Esophagus (tissue), 2 donors: Measurements from ENCODE around the gene SPOP. TPM values are rescaled to one million over a fixed set of nuclear protein-coding genes. Genes with fewer than 3 reads are reported as not detected.

ENCODE experiments used
- H3K27ac ChIP-seq, 2 donors: one replicate each; pipeline ENCODE4 v1.5.1; 2013; ENCODE audit warnings: low read depth in 2 of 2, mild to moderate bottlenecking in 2 of 2, inconsistent platforms in 1 of 2, low read length in 1 of 2, moderate library complexity in 1 of 2
- H3K27me3 ChIP-seq, 2 donors: one replicate each; pipeline ENCODE4 v1.6.1; 2013; ENCODE audit warnings: low read length in 2 of 2, control low read depth in 1 of 2, mild to moderate bottlenecking in 1 of 2; ENCODE audit not compliant: insufficient read depth in 2 of 2, control insufficient read depth in 1 of 2
- H3K36me3 ChIP-seq, 2 donors: one replicate each; pipeline ENCODE4 v1.6.1; 2013; ENCODE audit warnings: low read length in 1 of 2; ENCODE audit not compliant: control insufficient read depth in 2 of 2, insufficient read depth in 2 of 2
- H3K4me1 ChIP-seq, 2 donors: one replicate each; pipeline ENCODE4 v1.6.1; 2013; ENCODE audit warnings: low read length in 1 of 2; ENCODE audit not compliant: control insufficient read depth in 2 of 2, insufficient read depth in 2 of 2
- H3K4me3 ChIP-seq, 2 donors: one replicate each; pipeline ENCODE4 v1.5.1; 2013; ENCODE audit warnings: low read length in 2 of 2, mild to moderate bottlenecking in 2 of 2, low read depth in 1 of 2, moderate library complexity in 1 of 2
- H3K9me3 ChIP-seq, 2 donors: one replicate each; pipeline ENCODE4 v1.6.1; 2013; ENCODE audit warnings: mild to moderate bottlenecking in 2 of 2, low read depth in 1 of 2, low read length in 1 of 2, moderate library complexity in 1 of 2; ENCODE audit not compliant: control insufficient read depth in 2 of 2, insufficient read depth in 1 of 2
- WGBS, 2 donors: extraction: QIAGEN DNeasy Blood & Tissue Kit; methylation state at CpG; one replicate each; pipeline ENCODE4 v1.1.7; 2013; 5-methylcytosine and 5-hydroxymethylcytosine counted together
- polyA plus RNA-seq, 2 donors: library from polyadenylated mRNA; stranded (reverse); fragments of 200-250 nt; gene quantifications; one replicate each; pipeline ENCODE4 v1.2.3, GENCODE V29; 2013
- donor health status: healthy with polysubstance abuse.
- donor health status: Bipolar disorder and iron deficiency.

The SPOP gene
- polyA plus RNA-seq, 2 donors: 15.1 to 22.6 TPM

GRCh38 chr17:49637739-49638138, 40.2 kb downstream of the SPOP start:
- Histone ChIP-seq H3K4me1 (no peaks in the 10 kb centered on the region), H3K36me3 (peaks cover 0 to 2% of the 10 kb centered on the region in 2 donors), H3K4me3 (no peak overlapping the region), H3K27ac (no peak overlapping the region), H3K27me3 (no peaks in the 10 kb centered on the region), H3K9me3 (no peaks in the 10 kb centered on the region)
- 84 to 88% methylated on average over 1 of the region's 1 CpG for WGBS, 2 donors

DNA sequence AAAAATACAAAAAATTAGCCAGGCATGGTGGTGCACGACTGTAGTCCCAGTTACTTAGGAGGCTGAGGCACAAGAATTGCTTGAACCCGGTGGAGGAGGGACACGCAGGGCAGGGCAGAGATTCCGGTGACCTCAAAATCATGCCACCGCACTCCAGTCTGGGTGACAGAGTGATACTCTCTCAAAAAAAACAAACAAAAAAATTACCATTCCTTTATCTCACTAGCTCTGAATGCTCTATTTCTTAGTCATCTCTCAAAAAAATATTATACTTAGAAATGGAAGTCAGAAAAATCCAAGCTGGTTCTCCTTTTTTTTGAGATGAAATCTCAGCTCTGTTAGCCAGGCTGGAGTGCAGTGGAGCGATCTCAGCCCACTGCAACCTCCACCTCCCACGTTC, 40.8 kb downstream of the SPOP start:
- Histone ChIP-seq H3K4me3 (no peak overlapping the region), H3K9me3 (no peaks in the 10 kb centered on the region), H3K27me3 (no peaks in the 10 kb centered on the region), H3K36me3 (peaks cover 0 to 2% of the 10 kb centered on the region in 2 donors), H3K27ac (no peak overlapping the region), H3K4me1 (no peaks in the 10 kb centered on the region)
- 82 to 87% methylated on average over 7 of the region's 7 CpGs for WGBS, 2 donors

- H3K4me1 ChIP-seq: no peaks in the 10 kb centered on the region
- WGBS, 2 donors: 25 to 41% methylated on average over 1 of the region's 1 CpG
- H3K36me3 ChIP-seq: peaks cover 0 to 2% of the 10 kb centered on the region in 2 donors
- H3K4me3 ChIP-seq: no peak overlapping the region
- H3K27ac ChIP-seq: no peak overlapping the region
- H3K27me3 ChIP-seq: no peaks in the 10 kb centered on the region
- no peaks in the 10 kb centered on the region for H3K9me3 ChIP-seq
These were observed 42.8 kb downstream of the SPOP start for GRCh38 chr17:49635121-49635520.

- Histone ChIP-seq H3K9me3 (no peaks in the 10 kb centered on the region), H3K4me1 (no peaks in the 10 kb centered on the region), H3K36me3 (peaks cover 0 to 2% of the 10 kb centered on the region in 2 donors), H3K4me3 (no peak overlapping the region), H3K27me3 (no peaks in the 10 kb centered on the region), H3K27ac (no peak overlapping the region)
- 66 to 76% methylated on average over 1 of the region's 1 CpG for WGBS, 2 donors
These were observed 43.4 kb downstream of the SPOP start for GRCh38 chr17:49634485-49634860.

GRCh38 chr17:49633762-49634484, 44.0 kb downstream of the SPOP start:
- no peaks in the 10 kb centered on the region for H3K4me1 ChIP-seq

DNA sequence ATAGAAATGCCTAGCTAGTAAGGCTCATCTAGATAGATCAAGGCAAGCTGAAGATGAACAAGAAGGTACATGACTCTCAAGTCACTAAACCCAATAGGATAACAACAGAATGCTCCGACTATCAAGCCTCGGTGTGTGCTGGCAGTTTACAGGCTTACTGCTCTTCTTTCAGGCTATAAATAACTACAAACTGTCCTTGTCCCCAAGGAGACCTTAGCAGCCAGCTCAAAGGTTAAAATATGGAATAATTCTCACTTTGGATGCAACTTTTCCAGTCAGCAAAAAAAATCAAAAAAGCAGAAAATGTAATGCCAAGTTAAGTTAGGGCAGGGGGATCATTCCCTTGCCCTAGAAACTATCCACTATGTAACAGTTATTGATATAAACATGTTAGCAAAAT, 44.6 kb downstream of the SPOP start:
- no peaks in the 10 kb centered on the region for H3K4me1 ChIP-seq
- H3K27me3 ChIP-seq: no peaks in the 10 kb centered on the region
- peaks cover 0 to 2% of the 10 kb centered on the region in 2 donors for H3K36me3 ChIP-seq
- WGBS, 2 donors: 37 to 62% methylated on average over 2 of the region's 2 CpGs
- H3K9me3 ChIP-seq: no peaks in the 10 kb centered on the region
- H3K27ac ChIP-seq: no peak overlapping the region
- no peak overlapping the region for H3K4me3 ChIP-seq

More at GRCh38 chr17:49633762-49634484, 44.0 kb downstream of the SPOP start:
- WGBS, 2 donors: 70 to 71% methylated on average over 4 of the region's 4 CpGs
- H3K36me3 ChIP-seq: peaks cover 0 to 2% of the 10 kb centered on the region in 2 donors
- peak overlapping the region in 1 of 2 donors; percentile 1 for H3K27ac ChIP-seq
- H3K4me3 ChIP-seq: no peak overlapping the region
- H3K27me3 ChIP-seq: no peaks in the 10 kb centered on the region
- no peaks in the 10 kb centered on the region for H3K9me3 ChIP-seq

- 79% methylated on average over 4 of the region's 4 CpGs for WGBS, 2 donors
- H3K4me1 ChIP-seq: no peaks in the 10 kb centered on the region
- no peak overlapping the region for H3K27ac ChIP-seq
- no peaks in the 10 kb centered on the region for H3K9me3 ChIP-seq
- H3K4me3 ChIP-seq: no peak overlapping the region
- H3K27me3 ChIP-seq: no peaks in the 10 kb centered on the region
- peaks cover 0 to 2% of the 10 kb centered on the region in 2 donors for H3K36me3 ChIP-seq
These were observed 45.7 kb downstream of the SPOP start for GRCh38 chr17:49632201-49632600.

DNA sequence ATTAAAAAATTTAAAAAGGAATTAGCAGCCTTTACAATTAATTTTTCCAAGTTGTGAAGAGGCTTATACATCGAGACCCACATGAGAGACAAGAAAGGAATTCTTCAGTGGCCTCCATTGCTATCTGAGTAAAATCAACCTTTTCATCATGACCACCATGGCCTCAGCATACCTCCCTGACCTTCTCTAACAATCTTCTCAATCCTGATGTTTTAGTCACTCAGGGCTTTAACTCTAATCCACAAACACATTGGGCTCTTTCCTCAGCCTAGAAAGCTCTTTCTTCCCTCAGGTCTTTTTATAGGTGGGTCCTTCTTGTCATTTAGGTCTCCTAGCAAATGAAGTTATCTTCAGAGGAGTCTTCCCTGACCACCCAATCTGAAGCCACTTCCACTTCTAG, 46.4 kb downstream of the SPOP start:
- Histone ChIP-seq H3K36me3 (peaks cover 0 to 2% of the 10 kb centered on the region in 2 donors), H3K9me3 (no peaks in the 10 kb centered on the region), H3K4me3 (no peak overlapping the region), H3K4me1 (no peaks in the 10 kb centered on the region), H3K27me3 (no peaks in the 10 kb centered on the region), H3K27ac (no peak overlapping the region)
- WGBS, 2 donors: 82 to 91% methylated on average over 1 of the region's 1 CpG

DNA sequence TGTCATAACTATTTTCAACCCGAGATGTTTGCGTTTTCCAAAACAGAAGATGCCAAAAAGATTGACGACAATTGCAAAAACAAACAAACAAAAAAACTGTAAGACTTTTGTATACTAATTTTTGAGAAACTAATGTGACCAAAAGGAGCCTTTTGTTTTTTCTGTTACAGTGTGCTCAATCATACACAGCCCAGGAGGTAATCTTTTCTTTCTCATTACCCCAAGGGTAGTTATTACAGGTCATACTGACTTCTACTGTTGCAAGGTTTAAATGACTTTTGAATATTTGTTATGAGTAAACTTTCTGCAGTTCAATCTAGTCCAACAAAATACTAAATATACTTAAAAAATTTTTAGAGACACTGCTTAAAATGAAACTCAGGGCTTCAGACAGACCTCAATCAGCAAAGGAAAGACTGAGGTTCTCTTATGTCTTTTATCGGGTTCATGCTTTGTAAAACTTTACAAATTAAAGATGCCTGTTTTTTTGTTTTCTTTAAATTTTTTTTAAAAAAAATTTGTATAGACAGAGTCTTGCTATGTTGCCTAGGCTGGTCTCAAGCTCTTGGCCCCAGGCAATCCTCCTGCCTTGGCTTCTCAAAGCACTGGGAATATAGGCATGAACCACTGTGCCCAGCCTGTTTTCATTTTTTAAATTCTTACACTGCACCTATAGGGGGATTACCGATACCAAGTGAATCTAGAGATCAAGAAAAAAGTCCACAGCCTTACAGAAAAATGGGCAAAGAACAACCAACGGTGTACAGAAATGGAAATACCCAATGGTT, 47.6 kb downstream of the SPOP start:
- H3K9me3 ChIP-seq: no peaks in the 10 kb centered on the region
- no peak overlapping the region for H3K4me3 ChIP-seq
- no peaks in the 10 kb centered on the region for H3K4me1 ChIP-seq

More for the DNA sequence above, 47.6 kb downstream of the SPOP start:
- H3K27me3 ChIP-seq: no peaks in the 10 kb centered on the region
- H3K27ac ChIP-seq: no peak overlapping the region
- H3K36me3 ChIP-seq: peaks cover 0 to 2% of the 10 kb centered on the region in 2 donors
- 66 to 73% methylated on average over 6 of the region's 6 CpGs for WGBS, 2 donors
